ENCODE results near the gene KRTAP10-9. TPM values are rescaled to one million over a fixed set of nuclear protein-coding genes. Genes with fewer than 3 reads are reported as not detected.
"Not testable (repeated sequence)": the region's sequence is repeated elsewhere in the genome, so short reads cannot be mapped to it uniquely, and the experiment has no call there.

KRTAP10-9 gene
- total and polyA plus RNA-seq, 2 donors from 2014 or later: not detected

DNA sequence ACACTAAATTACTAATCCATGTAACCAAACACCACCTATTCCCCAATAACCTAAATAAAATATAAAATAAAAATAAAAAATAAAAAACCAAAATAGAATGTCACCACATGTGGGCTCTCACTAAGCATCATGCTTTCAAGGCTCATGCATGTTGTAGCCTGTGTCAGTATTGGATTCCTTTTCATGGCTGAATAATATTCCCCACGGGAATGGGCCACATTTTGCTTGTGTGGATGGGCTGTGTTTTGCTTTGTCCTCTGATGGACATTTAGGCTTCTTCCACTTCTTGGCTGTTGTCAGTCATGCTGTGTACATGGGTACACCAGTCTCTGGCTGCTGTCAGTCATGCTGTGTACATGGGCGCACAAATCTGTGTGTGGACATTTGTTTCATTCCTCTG, 37.8 kb upstream of the KRTAP10-9 start:
- Histone ChIP-seq H3K9me3 (ENCODE audit: control insufficient read depth in 2 of 3, insufficient read depth in 1 of 3, low read length in 3 of 3) (no peaks in the 10 kb centered on the region), H3K9ac (ENCODE audit: low read length in 3 of 3) (no peak overlapping the region), H3K4me3 (ENCODE audit: low read length in 3 of 3) (no peak overlapping the region), H3K4me1 (ENCODE audit: control insufficient read depth in 2 of 3, insufficient read depth in 2 of 3, low read depth in 1 of 3, low read length in 3 of 3) (no peaks in the 10 kb centered on the region), H3K36me3 (ENCODE audit: control insufficient read depth in 2 of 3, insufficient read depth in 3 of 3, low read length in 3 of 3) (no peaks in the 10 kb centered on the region), H3K27me3 (ENCODE audit: control insufficient read depth, insufficient read depth, low read length) (no peaks in the 10 kb centered on the region), H3K27ac (ENCODE audit: low read depth in 2 of 2, low read length in 2 of 2) (no peak overlapping the region)
- TF ChIP-seq, protein P1, sequence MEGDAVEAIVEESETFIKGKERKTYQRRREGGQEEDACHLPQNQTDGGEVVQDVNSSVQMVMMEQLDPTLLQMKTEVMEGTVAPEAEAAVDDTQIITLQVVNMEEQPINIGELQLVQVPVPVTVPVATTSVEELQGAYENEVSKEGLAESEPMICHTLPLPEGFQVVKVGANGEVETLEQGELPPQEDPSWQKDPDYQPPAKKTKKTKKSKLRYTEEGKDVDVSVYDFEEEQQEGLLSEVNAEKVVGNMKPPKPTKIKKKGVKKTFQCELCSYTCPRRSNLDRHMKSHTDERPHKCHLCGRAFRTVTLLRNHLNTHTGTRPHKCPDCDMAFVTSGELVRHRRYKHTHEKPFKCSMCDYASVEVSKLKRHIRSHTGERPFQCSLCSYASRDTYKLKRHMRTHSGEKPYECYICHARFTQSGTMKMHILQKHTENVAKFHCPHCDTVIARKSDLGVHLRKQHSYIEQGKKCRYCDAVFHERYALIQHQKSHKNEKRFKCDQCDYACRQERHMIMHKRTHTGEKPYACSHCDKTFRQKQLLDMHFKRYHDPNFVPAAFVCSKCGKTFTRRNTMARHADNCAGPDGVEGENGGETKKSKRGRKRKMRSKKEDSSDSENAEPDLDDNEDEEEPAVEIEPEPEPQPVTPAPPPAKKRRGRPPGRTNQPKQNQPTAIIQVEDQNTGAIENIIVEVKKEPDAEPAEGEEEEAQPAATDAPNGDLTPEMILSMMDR (IDR thresholded peaks at IDR 0.05; ENCODE audit: borderline replicate concordance, extremely low read depth, insufficient read depth): no peak
- intact Hi-C loops (cut with DNase I): no loop called here
- no peak for FAIRE-seq
- DNase-seq: no peak

DNA sequence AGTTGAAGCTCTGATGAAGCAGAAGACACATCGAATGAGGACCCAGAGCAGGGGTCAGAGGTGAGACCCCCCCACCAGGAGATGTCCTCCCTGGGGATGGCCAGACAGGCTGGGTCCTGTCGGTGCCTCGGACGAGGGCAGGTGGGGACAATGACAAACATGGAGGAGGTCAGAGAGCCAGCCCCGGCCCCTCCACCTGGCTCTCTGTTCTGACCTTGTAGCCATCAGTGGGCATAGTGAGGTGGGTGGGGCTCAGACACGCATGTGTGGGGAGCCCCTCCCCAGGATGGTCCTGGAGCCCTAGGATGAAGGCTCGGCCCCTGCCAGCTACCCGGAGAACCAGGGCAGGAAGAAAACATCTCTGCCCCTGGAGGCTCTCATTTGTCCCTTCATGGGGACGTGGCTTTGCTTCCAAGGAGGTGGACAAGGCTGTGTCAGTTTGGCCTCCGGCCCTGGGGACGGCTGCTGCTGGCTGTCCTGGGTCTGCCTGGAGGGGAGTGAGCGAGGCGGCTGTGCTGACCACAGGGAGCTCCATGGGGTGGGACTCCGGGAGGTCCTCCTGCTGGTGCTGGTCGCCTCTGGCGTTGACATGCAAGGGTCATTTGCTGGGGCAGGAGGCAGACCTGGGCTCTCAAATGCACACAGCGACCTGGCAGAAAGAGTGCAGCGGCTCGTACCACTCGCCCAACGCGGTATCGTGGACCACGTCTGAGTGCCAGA, 37.1 kb upstream of the KRTAP10-9 start:
- Histone ChIP-seq H3K36me3 (ENCODE audit: control insufficient read depth in 2 of 3, insufficient read depth in 3 of 3, low read length in 3 of 3) (no peaks in the 10 kb centered on the region), H3K27me3 (ENCODE audit: control insufficient read depth, insufficient read depth, low read length) (no peaks in the 10 kb centered on the region), H3K4me3 (ENCODE audit: low read length in 3 of 3) (no peak overlapping the region), H3K27ac (ENCODE audit: low read depth in 2 of 2, low read length in 2 of 2) (no peak overlapping the region), H3K9me3 (ENCODE audit: control insufficient read depth in 2 of 3, insufficient read depth in 1 of 3, low read length in 3 of 3) (no peaks in the 10 kb centered on the region), H3K4me1 (ENCODE audit: control insufficient read depth in 2 of 3, insufficient read depth in 2 of 3, low read depth in 1 of 3, low read length in 3 of 3) (no peaks in the 10 kb centered on the region), H3K9ac (ENCODE audit: low read length in 3 of 3) (no peak overlapping the region)
- DNase-seq: no peak
- TF ChIP-seq, protein P1 (IDR thresholded peaks at IDR 0.05; ENCODE audit: borderline replicate concordance, extremely low read depth, insufficient read depth): no peak
- no peak for FAIRE-seq
- intact Hi-C loops (cut with DNase I): no loop called here

DNA sequence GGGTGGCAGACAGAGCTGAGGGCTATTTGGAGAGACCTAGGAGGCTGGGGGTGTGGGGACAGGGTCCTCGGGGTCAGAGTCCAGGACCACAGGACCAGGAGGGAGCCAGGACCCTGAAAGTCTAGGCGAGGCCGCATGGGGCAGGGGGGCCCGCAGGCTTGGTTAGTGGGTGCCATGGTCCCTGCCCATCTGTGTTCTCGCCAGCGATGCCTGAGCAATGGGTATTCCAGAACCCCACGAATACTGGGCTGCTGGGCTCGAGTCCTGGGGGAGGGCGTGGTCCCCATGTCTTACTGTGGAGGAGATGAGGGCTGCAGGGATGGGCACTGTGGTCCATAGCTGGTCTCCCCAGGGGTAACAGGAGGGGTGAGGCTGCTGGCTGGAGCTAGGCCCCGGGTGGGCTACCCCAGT, 36.6 kb upstream of the KRTAP10-9 start:
- intact Hi-C loops (cut with DNase I): no loop called here
- H3K4me3 ChIP-seq (ENCODE audit: low read length in 3 of 3): no peak overlapping the region
- H3K9me3 ChIP-seq (ENCODE audit: control insufficient read depth in 2 of 3, insufficient read depth in 1 of 3, low read length in 3 of 3): no peaks in the 10 kb centered on the region
- H3K27me3 ChIP-seq (ENCODE audit: control insufficient read depth, insufficient read depth, low read length): no peaks in the 10 kb centered on the region
- DNase-seq (no peak), FAIRE-seq (no peak)
- H3K4me1 ChIP-seq (ENCODE audit: control insufficient read depth in 2 of 3, insufficient read depth in 2 of 3, low read depth in 1 of 3, low read length in 3 of 3): no peaks in the 10 kb centered on the region
- H3K27ac ChIP-seq (ENCODE audit: low read depth in 2 of 2, low read length in 2 of 2): no peak overlapping the region
- H3K9ac ChIP-seq (ENCODE audit: low read length in 3 of 3): no peak overlapping the region
- no peaks in the 10 kb centered on the region for H3K36me3 ChIP-seq (ENCODE audit: control insufficient read depth in 2 of 3, insufficient read depth in 3 of 3, low read length in 3 of 3)
- TF ChIP-seq, protein P1 (IDR thresholded peaks at IDR 0.05; ENCODE audit: borderline replicate concordance, extremely low read depth, insufficient read depth): no peak

DNA sequence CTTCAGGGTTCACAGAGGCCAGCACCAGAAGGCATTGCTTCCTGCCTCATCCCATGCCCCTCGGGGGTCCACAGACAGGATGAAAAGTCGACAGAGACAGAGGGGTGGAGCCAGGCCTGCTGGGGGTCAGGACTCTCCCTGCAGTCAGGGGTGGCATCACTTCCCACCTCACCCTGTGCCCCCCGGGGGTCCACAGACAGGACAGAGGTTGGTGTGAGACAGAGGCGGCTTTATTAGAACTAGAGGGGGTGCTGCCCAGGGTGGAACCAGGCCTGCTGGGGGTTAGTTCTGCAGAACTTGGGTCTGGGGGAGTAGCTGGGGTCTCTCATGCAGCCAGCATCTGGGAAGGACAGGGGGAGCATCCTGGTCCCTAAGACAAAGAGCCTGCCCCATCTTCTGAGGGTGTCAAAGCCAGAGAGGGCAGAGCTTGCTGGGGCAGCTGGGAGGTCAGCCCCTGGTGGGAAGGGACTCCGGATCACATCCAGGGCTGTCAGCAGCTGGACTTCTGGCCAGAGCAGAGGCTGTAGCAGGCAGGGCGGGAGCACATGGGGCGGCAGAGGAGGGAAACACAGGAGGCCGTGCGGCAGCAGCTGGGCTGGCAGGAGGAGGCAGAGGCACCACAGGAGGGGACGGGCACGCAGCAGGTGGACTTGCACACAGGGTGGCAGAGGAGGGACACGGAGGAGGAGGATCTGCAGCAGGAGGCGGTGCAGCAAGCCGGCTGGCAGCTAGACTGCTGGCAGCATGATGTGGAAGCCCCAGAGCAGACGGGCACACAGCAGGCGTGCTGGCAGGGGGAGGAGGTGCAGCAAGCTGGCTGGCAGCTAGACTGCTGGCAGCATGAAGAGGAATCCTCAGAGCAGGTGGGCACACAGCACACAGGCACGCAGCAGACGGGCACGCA, 35.7 kb upstream of the KRTAP10-9 start:
- H3K9me3 ChIP-seq (ENCODE audit: control insufficient read depth in 2 of 3, insufficient read depth in 1 of 3, low read length in 3 of 3); H3K27ac ChIP-seq (ENCODE audit: low read depth in 2 of 2, low read length in 2 of 2); H3K4me3 ChIP-seq (ENCODE audit: low read length in 3 of 3); H3K27me3 ChIP-seq (ENCODE audit: control insufficient read depth, insufficient read depth, low read length); H3K4me1 ChIP-seq (ENCODE audit: control insufficient read depth in 2 of 3, insufficient read depth in 2 of 3, low read depth in 1 of 3, low read length in 3 of 3); DNase-seq; H3K36me3 ChIP-seq (ENCODE audit: control insufficient read depth in 2 of 3, insufficient read depth in 3 of 3, low read length in 3 of 3); FAIRE-seq; H3K9ac ChIP-seq (ENCODE audit: low read length in 3 of 3); intact Hi-C loops (cut with DNase I): not testable (repeated sequence)

DNA sequence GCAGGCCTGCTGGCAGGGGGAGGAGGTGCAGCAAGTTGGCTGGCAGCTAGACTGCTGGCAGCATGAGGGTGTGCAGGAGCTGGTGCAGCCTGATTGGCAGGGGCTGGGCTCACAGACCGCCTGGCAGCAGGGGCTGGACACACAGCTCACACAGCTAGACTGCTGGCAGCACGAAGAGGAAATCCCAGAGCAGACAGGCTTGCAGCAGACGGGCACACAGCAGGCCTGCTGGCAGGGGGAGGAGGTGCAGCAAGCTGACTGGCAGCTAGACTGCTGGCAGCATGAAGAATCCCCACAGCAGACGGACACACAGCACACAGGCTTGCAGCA, 35.1 kb upstream of the KRTAP10-9 start:
- H3K9ac ChIP-seq (ENCODE audit: low read length in 3 of 3); H3K27ac ChIP-seq (ENCODE audit: low read depth in 2 of 2, low read length in 2 of 2); DNase-seq; H3K4me3 ChIP-seq (ENCODE audit: low read length in 3 of 3); FAIRE-seq; H3K27me3 ChIP-seq (ENCODE audit: control insufficient read depth, insufficient read depth, low read length); intact Hi-C loops (cut with DNase I); H3K4me1 ChIP-seq (ENCODE audit: control insufficient read depth in 2 of 3, insufficient read depth in 2 of 3, low read depth in 1 of 3, low read length in 3 of 3); H3K9me3 ChIP-seq (ENCODE audit: control insufficient read depth in 2 of 3, insufficient read depth in 1 of 3, low read length in 3 of 3); H3K36me3 ChIP-seq (ENCODE audit: control insufficient read depth in 2 of 3, insufficient read depth in 3 of 3, low read length in 3 of 3): not testable (repeated sequence)
